Stimulated activated CD8-positive, alpha-beta memory T cell treated with anti-CD3 and anti-CD28 coated beads, Interleukin-4, amount 100 ng/mL, for 48 hours (primary cell): Measurements from ENCODE around the gene SYNJ2.

Experiments
- DNase-seq: peaks from one replicate; pipeline ENCODE4 v3.0.0-alpha.2; 2020

Gene SYNJ2, protein sequence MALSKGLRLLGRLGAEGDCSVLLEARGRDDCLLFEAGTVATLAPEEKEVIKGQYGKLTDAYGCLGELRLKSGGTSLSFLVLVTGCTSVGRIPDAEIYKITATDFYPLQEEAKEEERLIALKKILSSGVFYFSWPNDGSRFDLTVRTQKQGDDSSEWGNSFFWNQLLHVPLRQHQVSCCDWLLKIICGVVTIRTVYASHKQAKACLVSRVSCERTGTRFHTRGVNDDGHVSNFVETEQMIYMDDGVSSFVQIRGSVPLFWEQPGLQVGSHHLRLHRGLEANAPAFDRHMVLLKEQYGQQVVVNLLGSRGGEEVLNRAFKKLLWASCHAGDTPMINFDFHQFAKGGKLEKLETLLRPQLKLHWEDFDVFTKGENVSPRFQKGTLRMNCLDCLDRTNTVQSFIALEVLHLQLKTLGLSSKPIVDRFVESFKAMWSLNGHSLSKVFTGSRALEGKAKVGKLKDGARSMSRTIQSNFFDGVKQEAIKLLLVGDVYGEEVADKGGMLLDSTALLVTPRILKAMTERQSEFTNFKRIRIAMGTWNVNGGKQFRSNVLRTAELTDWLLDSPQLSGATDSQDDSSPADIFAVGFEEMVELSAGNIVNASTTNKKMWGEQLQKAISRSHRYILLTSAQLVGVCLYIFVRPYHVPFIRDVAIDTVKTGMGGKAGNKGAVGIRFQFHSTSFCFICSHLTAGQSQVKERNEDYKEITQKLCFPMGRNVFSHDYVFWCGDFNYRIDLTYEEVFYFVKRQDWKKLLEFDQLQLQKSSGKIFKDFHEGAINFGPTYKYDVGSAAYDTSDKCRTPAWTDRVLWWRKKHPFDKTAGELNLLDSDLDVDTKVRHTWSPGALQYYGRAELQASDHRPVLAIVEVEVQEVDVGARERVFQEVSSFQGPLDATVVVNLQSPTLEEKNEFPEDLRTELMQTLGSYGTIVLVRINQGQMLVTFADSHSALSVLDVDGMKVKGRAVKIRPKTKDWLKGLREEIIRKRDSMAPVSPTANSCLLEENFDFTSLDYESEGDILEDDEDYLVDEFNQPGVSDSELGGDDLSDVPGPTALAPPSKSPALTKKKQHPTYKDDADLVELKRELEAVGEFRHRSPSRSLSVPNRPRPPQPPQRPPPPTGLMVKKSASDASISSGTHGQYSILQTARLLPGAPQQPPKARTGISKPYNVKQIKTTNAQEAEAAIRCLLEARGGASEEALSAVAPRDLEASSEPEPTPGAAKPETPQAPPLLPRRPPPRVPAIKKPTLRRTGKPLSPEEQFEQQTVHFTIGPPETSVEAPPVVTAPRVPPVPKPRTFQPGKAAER (N-terminal part only)

DNA sequence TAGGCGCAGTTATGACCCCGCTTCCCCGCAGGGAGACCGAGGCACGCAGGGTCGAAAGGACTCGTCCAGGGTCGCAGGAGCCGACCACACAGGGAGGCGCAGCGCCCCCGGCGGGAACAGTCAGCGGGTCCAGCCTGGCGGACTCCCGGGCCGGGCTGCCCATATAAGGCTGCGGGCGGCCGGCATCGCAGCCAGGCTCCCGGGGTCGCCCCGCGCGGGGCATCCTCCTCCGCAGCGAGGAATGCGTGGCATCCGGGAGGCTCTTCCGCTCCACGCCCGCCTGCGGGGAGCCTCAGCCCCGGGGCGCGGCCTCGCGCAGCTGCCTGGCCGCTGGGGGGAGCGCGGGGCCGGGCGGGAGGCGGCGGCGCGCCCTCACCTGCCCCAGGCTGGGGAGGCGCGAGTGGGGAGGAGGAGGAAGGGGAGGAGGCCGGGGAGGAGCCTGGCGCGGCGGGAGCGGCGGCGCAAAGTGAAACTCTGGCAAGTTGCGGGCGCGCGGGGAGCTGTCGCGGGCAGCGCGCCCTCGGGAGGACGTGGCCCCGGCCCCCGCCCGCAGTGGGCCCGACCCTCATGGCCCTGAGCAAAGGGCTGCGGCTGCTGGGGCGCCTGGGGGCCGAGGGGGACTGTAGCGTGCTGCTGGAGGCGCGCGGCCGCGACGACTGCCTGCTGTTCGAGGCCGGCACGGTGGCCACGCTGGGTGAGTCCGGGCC, at the start of gene SYNJ2:
TSS of gene SYNJ2 (plus strand) at position 469 of the 707 bp plus-strand sequence. CDS start at position 568, 99 bp downstream.
- peak; percentile 83 for DNase-seq

DNA sequence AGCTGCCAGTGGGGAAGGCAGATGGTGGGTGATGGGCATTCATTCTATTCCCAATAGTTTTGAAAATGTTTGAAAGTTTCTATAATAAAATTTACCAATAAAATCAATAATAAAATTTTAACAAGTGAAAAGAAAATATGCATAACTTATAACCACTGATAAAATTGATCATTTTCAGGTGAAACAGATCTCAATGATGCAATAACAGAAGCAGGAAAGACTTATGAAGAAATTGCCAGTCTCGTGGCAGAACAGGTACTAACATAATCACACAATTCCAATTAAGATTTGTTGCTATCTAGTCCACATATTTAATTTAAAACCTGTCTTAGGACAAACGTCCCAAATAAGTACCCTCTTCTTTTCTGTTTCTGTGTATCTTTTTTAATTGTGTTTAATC, 45.9 kb upstream of the SYNJ2 start:
- no peak for DNase-seq

DNA sequence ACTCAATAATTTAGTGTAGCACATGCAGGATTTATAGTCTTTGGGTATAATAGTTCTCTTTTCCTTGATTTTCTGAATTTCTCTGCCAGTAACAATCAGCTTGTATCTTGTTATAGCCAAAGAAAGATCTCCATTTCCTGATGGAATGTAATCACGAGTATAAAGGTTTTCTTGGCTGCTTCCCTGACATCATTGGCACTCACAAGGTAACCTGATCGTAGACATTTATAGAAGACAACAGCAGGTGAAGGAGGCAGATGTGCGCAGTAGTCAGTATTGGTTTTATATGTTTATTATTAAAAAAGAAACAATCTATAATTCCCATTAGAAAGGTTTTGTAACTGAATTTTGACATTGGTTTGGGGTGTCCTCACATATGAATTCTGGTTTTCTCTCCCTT, 44.3 kb upstream of the SYNJ2 start:
- DNase-seq = no peak

DNA sequence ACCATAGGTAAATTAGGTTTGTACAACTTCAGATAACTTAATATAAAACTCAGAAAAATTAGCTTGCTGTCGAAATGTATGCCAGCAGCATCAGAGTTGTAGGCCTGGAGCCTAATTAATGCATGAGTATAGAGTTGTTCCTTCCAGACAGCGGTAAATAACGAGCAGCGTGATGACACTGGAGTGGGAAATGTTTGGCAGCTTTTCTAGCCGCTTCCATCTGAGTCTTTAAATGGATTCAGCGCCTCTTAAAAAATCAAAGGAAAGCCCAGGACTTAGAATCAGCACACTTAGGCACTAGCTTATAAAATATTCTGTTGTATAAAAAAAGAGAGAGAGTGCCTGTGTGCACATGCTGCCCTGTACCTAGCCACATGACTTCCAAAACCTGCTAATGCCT, 43.7 kb upstream of the SYNJ2 start:
- DNase-seq = no peak

DNA sequence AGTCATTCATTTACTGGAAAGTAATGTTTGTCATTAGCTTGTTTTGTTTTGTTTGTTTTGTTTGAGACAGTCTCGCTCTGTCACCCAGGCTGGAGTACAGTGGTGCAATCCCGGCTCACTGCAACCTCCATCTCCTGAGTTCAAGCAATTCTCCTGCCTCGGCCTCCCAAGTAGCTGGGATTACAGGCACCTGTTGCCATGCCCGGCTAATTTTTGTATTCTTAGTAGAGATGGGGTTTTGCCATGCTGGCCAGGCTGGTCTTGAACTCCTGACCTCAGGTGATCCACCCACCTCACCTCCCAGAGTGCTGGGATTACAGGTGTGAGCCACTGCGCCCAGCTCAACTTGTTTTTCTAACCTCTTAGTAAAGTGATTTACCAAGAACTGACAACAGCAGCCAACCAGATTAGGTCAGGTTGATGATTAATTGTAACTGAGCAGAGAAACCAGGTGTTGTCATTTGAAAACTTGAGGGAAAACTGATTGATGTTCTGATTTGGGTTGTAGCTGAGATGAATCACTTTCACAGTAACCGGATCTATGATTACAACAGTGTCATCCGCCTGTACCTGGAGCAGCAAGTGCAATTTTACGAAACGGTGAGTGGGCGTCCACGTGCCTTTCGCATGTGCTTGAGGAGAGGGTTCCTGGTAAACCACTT, 41.2 kb upstream of the SYNJ2 start:
- peak; percentile 85 for DNase-seq

DNA sequence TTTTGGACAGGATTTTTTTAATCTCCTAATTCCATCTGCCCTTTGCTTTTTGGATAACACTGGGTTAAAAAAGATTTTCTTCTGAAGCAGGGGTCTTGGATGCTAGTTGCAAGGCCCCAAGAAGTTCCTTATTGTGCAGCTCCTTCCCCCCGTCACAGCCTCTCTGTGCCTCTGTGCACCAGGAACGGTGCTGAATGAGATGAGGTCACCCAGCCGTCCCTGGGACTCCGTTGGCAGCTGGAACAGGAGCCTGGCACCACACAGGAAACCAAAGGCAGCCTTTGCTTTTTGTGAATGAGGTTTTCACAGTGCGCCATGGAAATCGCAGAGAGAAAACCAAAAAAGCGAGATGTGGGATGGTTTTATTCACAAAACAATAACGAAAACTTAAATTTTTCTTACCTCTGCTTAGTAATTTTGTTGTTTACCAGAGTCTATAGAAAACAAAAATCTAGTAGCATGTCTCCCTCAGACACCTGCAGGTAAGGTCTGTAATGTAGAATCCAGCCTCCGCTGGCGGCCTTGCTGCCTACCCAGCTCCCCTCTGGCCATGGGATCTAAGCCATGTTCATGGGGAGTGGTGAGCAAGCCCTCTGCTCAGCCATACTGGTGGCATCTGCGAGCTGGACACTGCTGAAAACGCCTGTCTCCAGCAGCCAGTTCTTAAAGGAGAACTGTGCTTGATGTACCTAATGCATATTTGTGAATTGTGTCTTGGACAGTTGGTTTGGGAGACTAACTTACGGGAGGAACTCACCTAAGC, 40.4 kb upstream of the SYNJ2 start:
- DNase-seq = no peak

DNA sequence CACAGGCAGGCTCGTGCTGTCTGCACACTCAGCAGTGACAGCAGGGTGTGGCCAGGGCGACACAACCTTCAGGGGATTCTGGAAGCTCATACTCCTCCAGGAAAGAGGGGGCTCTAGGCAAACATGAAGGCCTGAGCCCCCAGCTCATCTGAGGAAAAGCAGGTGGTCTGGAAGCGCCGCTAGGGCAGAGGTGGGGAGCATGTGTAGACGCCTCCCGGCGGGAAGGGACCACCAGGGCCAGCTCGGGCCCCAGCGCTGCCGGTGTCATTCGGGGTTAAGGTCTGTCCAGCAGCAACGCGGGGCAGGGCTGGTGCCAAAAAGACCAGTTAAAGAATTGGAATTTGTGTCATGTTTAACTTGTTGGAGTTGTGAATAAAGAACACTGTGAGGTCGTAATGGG, 39.3 kb upstream of the SYNJ2 start:
- DNase-seq = no peak

DNA sequence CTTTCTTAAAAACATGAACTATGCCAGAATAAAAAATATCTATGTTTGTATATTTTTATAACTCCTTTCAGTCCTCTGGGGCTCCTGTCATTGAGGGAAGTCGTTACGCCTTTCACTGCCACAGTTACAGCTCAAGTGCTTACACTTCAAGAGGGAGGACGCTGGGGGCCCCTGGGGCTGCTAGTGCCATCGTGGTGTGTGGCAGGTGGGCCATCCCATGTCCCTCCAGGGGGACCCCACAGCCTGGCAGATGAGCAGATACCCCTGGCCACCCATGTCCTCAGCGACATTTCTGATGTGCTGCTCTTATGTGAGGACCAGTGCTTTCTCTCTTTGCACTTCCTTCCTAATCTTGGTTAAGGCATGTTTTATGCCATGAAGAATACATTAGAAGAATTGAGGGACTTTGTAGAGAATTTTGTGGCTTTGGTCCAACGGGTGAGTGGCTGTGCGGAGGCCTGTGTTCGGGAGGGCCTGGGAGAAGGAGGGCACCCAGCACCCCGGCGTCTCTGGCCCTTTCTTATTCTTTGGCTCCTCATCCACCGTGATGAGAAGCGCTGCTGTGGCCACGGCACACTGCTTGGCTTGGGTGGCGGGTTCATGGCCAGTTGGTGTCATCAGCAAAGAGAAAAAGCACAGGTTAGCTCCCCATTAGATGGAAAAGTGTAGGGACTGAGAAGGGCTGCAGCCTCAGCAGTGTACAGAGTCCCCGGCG, 38.3 kb upstream of the SYNJ2 start:
- DNase-seq = no peak

DNA sequence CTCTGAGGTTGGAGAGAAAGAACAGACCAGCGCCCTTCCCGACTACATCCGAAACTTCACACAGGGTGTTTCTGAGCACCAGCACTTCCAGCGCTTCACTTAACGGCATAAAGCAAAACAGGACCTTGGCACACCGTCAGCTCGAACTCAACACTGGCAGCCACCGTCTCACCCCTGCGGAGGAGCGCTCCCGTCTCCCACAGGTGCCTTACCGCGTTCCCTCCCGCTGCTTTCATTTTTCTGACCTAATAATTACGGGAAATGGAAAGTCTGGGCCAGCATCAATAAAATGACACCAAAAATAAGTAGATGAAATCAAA, 37.7 kb upstream of the SYNJ2 start:
- no peak for DNase-seq

DNA sequence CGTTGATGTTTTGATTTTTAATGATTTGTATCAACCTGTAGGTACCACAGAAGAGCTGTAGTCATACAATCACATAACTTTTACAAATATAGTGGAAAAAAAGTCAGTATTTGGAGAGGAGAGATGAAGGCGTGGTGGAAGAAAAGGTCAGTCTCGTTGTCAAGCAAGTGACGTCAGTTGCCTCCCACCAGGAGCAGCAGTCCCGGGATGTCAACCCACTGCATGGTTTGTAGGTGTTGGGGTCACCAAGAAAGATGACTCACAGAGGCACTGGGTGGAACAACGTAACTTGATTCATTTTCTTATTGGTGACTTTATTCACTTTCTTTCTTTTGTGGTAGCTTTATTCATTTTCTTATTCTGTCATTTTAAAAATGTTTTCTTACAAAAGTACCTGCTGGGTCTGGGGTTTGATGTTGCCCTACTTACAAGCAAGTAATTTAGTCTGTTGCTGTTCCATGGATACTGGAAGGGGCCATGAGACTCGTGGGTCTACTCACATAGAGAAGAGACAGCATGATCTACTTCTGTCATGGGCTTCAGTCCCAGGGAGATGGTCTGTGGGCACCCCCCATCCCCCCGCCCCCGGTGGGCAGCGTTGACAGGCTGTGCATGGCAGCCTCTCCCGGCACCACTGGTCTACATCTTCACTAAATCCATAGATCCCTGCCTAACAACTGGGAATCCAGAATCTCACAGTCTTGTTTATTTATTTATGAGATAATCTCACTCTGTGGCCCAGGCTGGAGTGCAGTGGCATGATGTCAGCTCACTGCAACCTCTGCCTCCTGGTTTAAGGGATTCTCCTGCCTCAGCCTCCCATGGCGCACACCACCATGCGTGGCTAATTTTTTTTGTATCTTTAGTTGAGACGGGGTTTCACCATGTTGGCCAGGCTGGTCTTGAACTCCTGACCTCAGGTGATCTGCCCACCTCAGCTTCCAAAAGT, 36.4 kb upstream of the SYNJ2 start:
- DNase-seq = peak; percentile 72

DNA sequence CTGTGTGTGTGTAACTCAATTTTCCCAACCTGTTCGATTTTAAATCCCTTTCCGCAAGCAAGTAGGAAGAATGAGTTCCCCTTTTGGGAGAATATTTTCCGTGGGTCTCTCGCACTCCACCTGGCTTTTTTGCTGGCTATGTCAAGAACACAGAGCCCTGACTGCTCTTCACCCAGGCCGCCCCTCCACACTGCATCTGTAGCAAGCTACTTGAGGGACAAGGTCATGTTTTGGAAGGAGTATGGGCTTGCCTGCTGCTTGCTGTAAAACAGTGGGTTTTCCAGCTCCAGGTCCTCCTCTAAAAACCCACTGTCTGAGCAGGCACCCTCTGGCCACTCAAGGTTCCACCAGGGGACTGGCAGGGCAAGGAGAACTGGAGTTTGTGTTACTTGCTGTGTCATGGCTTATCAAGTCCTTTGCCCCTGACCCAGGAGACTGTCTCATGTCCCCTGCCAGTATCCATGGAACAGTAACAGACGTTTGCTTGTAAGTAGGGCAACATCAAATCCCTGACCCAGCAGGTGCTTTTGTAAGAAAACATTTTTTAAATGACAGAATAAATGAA, 35.5 kb upstream of the SYNJ2 start:
- peak; percentile 21 for DNase-seq

DNA sequence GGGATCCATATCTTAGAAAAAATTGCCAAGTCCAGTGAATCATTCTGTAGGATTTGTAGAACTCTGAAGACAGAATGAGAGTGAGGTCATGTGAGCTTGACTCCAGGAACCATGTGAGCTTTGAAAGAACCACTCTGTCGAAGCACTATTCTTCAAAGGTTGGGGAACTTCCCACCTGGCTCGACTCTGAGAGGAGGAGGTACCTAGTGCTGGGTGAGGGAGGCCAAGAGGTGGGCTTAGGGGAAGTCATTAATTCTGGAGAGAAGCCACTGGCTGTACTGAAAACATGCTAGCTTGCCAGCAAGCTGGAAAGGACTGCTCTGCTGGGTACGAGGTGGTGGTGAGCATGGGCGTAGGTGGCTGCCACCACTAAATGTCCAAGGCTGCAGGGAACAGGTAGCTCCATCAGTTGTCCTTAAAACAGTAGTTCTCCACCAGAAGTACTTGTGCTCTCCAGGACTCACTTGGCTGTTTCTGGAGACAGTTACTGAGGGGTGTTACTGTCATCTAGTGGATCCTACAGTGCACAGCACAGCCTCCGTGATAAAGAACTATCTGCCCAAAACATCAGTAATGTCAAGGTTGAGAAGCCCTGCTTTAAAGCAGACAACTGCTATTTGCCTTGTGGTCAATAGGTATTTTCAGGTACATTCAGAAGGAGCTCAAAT, 34.7 kb upstream of the SYNJ2 start:
- DNase-seq = peak; percentile 24

DNA sequence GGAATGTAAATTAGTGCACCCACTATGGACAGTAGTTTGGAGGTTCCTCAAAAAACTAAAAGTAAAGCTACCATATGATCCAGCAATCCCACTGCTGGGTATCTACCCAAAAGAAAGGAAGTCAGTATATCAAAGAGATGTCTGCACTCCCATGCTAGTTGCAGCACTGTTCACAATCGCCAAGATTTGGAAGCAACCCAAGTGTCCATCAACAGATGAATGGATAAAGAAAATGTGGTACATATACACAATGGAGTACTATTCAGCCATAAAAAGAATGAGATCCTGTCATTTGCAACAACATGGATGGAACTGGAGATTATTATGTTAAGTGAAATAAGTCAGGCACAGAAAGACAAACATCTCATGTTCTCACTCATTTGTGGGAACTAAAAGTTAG, 30.8 kb upstream of the SYNJ2 start:
- peak; percentile 5 for DNase-seq

DNA sequence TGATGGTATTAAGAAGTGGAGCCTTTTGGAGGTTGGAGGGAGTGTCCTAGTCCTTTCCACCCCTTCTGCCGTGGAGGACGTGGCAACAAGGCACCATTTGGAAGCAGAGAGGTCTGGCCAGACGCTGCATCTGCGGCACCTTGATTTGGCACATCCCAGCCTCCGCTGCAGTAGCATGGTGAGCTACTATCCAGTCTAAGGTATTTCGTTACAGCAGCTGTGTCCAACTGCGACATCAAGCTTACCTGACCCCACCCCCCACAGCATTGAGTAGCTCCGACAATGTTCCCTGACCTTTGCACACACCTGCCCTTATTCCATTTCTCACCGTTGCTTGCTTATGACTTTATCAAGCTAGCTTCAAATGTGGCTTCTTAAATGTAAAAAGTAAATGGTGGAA, 29.8 kb upstream of the SYNJ2 start:
- peak; percentile 17 for DNase-seq

DNA sequence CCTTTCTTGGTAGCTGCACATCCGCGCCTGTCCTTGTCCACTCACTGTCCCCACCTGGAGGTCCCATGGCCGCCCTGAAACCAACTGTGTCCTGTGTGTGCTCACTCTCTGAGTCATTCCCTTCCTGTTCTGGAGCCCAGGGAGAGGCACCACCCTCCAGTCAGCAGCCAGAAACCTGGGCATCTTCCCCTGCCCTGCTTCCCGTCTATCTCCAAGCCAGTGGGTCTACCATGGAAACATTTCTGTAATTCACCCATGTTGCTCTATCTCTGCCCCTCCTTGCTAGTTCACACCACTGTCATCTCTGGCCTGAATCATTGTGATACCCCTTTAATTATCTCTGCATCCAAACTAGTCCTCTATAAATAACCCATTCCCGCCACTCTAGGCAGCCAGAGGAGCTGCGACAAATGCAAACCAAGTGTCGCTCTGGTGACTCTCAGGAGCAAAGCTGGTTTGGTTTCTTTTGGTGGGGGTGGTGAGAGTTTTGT, 28.8 kb upstream of the SYNJ2 start:
- peak; percentile 14 for DNase-seq

DNA sequence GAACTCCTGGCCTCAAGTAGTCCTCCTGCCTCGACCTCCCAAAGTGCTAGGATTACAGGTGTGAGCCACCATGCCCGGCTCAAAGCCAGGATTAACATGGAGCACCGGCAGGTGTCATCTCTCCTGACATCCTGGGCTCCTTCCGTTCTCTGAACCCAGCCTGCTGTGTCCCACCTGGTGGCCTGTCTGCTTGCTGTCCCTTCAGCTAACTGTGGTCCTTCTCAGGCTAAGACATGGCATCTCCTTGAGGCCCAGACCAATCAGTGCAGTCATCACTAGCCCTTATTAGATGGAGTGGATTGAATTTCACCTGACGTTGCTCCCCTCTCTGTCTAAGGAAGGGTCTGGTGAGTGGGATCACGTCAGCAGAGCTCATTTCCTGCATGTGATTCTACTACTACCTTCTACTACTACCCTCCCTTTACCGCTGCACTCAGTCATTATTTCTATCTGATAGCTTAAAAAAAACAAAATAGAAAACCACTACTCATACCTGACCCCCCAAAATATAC, 28.0 kb upstream of the SYNJ2 start:
- DNase-seq = peak; percentile 10

DNA sequence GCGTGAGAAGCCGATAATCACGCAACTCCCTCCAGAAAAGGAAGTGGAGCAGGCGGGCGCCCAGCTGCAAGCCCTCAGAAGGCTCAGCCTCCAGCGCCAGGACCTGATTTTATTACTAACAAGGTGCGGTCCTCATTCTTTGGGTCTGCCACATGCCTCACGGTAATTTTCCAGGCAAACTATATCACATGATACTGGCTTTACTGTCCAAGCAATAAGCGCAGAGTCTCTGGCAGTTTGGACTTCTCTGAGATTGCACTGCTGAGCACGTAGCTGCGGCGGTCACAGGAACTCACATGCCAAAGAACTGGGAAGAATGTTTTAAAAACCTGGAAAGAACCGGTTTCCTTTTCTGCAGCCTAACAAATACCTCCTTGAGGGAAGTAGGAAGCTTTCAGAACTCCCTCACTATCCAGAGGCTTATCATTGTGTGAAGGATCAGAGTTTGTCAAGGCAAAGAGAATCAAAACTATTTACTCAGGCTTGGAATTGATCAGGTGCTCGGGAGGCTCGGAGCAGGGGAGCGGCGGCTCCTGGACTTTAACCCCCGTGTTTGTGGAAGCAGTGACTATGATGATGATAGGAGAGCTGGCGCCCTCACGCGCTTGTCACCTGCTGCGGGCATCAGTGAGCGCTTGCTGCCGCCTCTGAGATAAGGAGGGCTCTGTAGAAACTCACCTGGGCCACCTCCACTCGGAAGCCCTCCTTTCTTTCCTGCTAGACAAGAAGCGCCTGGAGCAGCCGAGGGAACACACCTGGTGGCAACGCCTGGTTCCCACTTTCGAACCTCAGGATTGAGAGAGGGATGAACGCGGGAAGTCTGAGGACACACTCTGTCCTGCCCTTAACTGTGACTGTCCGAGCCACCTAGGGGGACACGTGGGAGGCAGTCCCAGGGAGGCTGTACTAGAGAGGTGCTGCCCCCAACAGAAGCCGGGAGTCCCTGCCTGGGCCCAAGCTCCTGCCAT, 27.2 kb upstream of the SYNJ2 start:
- peak; percentile 17 for DNase-seq
